HG03342 (cell line): ENCODE measurements around the gene RIMBP2.

ENCODE experiments used
- ATAC-seq: cut with Tn5 transposase; IDR thresholded peaks from one replicate; pipeline ENCODE4 v1.9.1; 2021; ENCODE audit warnings: mild to moderate bottlenecking, moderate library complexity; ENCODE audit not compliant: unreplicated experiment

Gene RIMBP2

DNA sequence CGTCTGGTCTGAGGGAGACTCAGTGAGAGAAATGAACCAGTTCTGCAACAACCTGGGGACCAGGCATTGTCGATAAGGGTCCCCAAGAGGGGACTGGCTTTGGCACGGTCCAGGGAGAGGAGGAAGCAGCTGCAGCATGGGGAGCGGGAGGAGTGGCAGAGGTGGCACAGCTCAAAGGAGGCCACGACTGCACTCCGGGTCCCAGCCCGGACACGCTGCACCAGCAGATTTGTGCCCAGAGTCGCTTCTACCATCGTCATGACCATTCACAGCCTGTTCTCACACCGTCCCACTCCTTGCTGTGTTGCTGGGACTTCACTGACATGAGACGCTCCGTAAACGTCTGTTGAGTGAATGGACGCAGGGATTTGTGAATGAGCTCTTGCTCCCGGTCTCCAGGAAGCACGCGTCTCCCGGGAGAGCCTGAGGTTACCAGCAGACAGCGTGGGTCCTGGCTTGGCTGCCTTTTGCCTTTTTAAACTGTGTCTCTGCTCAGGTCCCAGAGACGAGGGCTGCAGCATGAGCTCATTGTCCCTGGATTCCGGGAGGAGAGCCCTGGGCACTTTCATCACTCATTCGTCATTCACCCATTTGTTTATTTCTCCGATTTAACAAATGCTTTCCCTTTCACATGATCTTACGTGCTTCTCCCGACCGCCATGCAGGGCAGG lies 241.4 kb downstream of the RIMBP2 start:
- no peak for ATAC-seq

DNA sequence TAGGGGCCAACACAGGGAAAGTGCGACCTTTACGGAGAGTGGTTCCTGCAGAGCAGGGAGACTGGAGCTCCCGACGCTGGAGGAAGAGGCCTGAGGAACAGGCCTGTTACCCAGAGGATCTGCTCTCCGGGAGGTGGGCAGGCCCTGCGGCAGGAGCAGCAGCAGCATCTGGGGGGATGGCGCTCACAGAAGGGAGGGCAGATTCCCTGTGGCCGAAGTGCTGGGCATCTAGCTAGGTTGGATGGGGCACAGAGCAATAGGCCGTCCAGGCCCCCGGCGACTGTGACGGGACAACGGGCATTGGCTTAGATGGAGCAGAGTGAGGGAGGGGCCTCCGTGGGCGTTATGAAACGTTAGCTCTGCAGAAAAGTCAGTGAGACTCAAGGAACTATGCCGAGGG lies 242.8 kb downstream of the RIMBP2 start:
- ATAC-seq, result no peak

GRCh38 chr12:130470969-130471368 lies 245.1 kb downstream of the RIMBP2 start:
- ATAC-seq, result no peak

DNA sequence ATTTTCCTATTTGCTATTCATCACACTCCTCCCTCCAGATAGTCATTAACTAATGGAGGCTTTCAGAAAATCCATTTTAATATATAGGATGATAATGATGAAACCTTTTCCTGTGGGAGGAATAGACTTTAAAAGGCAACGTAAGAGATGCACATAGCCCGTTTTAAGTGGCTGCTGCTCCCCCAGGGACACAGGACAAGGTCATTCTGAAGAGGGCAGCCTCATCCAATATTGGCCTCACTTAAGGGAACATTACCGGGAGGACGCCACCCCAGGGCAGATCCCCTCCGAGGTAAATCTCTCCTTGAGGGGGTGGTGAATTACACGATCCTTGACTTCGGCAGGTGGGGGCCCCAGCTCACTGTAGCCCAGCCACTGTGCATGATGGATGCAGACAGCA lies 246.5 kb downstream of the RIMBP2 start:
- ATAC-seq, result no peak

DNA sequence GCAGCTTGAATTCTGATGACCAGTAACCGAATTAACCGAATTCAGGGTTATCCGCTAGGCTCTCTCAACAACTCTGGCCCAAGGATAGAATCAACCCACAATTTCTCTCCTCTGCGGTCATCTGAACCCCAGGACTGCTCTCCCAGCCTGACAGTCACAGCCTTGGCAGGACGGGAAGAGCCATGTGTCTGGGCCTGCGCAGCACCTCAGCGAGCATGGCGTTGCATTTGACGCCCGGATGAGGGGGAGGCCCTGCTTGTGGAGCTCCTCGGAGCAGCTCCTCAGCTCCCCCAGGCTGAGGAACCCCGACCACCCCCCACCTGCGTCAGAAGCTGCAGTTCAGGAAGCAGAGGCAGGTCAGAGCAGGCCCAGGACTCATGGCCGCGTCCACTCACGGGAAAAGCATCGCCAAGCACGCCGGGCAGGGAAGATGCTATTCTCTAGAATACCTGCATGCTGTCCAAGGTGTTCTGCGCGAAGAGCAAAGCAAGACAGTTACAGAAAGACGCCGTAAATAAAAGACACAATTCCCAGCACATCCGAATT lies 247.3 kb downstream of the RIMBP2 start:
- ATAC-seq, result no peak

DNA sequence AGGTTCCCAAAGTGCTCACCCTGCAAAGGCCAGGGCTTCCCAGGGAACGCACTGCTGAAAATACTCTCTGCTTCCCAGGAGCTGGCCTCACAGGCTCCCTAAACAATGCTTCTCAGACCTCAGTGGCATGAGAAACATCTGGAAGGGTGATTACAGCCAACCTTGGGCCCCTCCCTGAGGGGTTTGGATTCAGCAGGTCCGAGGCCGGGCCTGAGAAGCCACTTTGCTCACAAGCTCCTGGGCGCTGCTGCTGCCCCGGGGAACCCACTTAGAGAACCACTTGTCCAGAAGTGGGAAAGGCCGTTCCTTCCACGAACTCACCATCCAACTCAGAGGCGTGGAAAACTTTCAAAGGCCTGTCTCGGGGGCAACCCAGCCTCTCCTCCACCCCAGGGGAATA lies 247.9 kb downstream of the RIMBP2 start:
- ATAC-seq, result no peak

DNA sequence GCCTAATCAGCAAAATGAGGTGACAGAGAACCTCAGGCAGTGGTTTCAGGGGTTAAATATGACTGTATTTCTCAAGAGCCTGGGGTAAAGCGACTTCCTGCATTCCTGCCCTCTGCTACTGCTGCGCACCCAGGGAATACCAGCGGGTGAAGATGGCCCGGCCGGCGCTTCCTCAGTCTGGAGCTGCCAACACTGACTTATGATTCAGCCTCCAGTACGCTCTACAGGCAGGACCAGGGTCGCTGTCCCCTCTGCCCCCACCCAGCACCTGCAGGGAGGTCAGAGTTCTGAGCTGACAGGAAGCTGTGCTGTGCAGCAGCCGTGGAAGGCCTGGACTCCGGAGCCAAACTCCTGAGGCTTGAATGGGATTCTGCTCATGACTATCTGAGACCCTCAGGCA lies 250.5 kb downstream of the RIMBP2 start:
- ATAC-seq, result no peak

DNA sequence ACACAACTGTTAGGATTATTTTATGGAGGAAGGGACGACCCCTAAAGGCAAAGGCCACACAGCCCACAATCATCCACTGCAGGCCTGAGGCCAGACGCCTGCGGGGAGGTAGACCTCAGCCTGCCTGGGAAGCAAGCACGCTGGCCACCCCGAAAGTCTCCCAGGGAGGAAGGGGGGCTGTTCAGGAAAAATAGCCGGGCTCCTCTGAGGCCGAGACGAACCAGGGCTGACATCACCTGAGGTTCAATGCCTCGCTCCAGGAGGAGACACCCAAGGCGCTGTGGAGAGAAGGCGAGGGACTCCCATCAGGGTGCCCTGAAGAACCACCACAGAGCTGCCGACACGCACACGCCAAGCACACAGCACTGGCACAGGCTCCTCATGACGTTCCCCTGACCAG lies 251.1 kb downstream of the RIMBP2 start:
- no peak for ATAC-seq

DNA sequence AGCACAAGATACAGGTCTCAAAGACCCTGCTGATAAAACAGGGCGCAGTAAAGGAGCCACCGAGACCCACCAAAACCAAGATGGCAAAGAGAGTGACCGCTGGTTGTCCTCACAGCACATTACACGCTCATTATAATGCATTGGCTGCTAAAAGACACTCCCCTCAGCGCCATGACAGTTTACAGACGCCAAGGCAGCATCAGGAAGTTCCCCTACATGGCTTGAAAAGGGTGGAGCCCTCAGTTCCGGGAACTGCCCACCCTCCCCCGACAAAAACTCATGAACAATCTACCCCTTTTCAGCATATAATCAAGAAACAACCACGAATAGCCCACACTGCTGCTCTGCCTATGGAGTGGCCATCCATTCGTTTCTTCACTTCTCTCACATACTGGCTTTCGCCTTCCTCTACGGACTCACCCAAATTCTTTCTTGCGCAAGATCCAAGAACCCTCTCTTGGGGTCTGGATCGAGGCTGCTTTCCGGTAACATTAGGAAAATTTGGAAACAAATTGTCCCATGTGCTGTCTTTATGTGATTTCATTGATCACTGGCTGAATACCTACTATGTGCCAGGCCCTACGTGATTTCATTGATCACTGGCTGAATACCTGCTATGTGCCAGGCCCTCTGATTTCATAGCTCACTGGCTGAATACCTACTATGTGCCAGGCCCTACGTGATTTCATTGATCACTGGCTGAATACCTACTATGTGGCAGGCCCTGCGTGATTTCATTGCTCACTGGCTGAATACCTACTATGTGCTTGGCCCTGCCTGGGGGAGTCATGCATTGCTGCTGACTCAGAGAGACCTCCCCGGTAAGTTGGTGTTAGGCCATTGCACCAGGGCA lies 252.1 kb downstream of the RIMBP2 start:
- no peak for ATAC-seq

- ATAC-seq, result no peak
These were observed 252.8 kb downstream of the RIMBP2 start for GRCh38 chr12:130463275-130463658.

DNA sequence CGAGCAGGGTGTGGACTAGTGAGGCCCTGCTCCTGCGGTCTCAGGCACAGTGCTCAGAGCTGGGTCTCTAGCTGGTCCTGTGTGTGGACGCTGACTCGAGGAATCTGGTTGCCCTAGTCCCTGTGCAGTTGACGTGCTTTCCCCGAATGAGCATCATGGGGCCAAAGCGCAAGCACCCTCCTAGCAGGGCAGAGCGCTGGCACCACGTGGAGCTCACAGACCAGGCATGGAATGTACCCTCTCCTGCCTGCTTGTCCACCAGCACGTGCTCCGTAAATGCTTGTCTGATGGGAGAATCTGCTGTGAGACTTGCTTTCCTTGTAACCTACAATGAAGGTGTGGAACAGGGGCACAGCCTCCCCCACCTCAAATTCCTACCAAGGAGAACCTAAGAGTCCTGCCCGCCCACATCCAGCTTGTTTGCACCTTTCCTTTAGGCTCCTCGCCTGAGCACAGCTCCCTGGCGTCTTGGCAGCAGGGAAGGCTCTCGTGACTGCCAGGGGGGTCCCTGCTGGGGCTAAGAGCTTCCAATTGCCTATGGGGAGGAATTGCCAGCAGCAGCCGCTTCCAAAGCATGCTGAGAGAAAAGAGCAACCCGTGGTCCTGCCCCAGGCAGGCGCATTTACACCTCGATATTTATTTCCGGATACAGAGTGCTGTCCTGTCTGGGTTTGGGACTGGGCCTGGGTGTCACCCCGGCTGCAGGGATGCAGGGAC lies 253.4 kb downstream of the RIMBP2 start:
- no peak for ATAC-seq

- ATAC-seq, result no peak
These were observed 254.1 kb downstream of the RIMBP2 start for GRCh38 chr12:130461839-130462557.

DNA sequence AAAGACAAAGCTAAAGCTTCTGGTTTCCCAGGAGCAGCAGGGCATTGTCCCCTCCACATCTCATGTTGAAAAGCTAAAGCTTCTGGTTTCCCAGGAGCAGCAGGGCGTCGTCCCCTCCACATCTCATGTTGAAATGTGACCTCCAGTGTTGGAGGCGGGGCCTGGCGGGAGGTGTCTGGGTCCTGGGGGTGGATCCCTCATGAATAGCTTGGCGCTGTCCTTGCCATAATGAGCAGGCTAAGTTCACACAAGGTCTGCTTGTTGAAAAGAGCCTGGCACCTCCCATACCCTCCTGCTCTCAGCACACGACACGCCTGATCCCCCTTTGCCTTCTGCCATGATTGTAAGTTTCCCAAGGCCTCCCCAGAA lies 254.7 kb downstream of the RIMBP2 start:
- ATAC-seq, result no peak

- ATAC-seq, result no peak
These were observed 255.3 kb downstream of the RIMBP2 start for GRCh38 chr12:130460611-130461446.

- ATAC-seq, result no peak
These were observed 256.2 kb downstream of the RIMBP2 start for GRCh38 chr12:130459916-130460315.

DNA sequence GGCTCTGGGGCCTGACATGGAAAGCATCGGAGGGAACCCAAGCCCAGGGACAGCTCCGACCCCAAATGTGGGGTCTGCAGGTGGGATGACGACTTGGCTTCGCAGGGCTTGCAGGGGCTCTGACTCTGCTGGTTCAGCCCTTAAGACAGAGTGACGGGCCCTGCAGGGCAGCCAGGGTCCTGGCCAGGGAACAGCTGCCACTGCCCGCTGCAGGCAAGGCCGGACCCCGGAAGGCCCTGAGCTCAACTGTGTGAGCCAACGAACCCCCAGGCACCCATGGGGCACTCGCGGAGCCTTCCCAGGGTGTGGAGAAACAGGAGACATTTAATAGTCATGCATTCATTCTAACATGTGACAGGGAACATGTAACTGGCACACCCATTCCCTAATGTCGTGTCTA lies 257.8 kb downstream of the RIMBP2 start:
- no peak for ATAC-seq

GRCh38 chr12:130457215-130457614 lies 258.9 kb downstream of the RIMBP2 start:
- no peak for ATAC-seq

GRCh38 chr12:130456375-130457199 lies 259.5 kb downstream of the RIMBP2 start:
- ATAC-seq, result no peak

GRCh38 chr12:130455161-130455560 lies 260.9 kb downstream of the RIMBP2 start:
- no peak for ATAC-seq
